Liver (tissue), 3 donors: ENCODE data around the gene SOX4.

ENCODE experiments used
- ATF3 ChIP-seq: IDR thresholded peaks from 2 replicates; pipeline ENCODE4 v1.6.1; 2016; ENCODE audit warnings: antibody characterized with exemption
- CTCF ChIP-seq: fragments of 150-350 bp; IDR thresholded peaks from 2 replicates; pipeline ENCODE4 v1.5.1; 2017; ENCODE audit warnings: improper control_type of control experiment, low read depth, low read length; ENCODE audit not compliant: missing input control
- EGR1 ChIP-seq, 2 donors: IDR thresholded peaks; 2 replicates each; pipeline ENCODE4 v1.6.1; 2016 to 2018; ENCODE audit warnings: antibody characterized with exemption in 2 of 2, low read depth in 2 of 2
- FOXA1 ChIP-seq: IDR thresholded peaks from 2 replicates; pipeline ENCODE4 v1.6.1; 2016; ENCODE audit warnings: antibody characterized with exemption
- GABPA ChIP-seq, 2 donors: IDR thresholded peaks in 1 of 2; conservative IDR thresholded peaks in 1 of 2; 2 replicates each; pipeline ENCODE4 v1.6.1; 2016; ENCODE audit warnings: antibody characterized with exemption in 2 of 2, mild to moderate bottlenecking in 1 of 2, moderate library complexity in 1 of 2
- HNF4G ChIP-seq: IDR thresholded peaks from 2 replicates; pipeline ENCODE4 v1.6.1; 2016; ENCODE audit warnings: antibody characterized with exemption
- JUND ChIP-seq, 2 donors: IDR thresholded peaks; 2 replicates each; pipeline ENCODE4 v1.6.1; 2016; ENCODE audit warnings: antibody characterized with exemption in 2 of 2
- MAX ChIP-seq: IDR thresholded peaks from 2 replicates; pipeline ENCODE4 v1.6.1; 2016; ENCODE audit warnings: antibody characterized with exemption
- NR2F2 ChIP-seq: IDR thresholded peaks from 2 replicates; pipeline ENCODE4 v1.6.1; 2016; ENCODE audit warnings: antibody characterized with exemption
- RAD21 ChIP-seq, 2 donors: IDR thresholded peaks; 2 replicates each; pipeline ENCODE4 v1.6.1; 2016; ENCODE audit warnings: antibody characterized with exemption in 2 of 2, mild to moderate bottlenecking in 2 of 2
- REST ChIP-seq: IDR thresholded peaks from 2 replicates; pipeline ENCODE4 v1.6.1; 2016; ENCODE audit warnings: antibody characterized with exemption, mild to moderate bottlenecking
- SP1 ChIP-seq: IDR thresholded peaks from 2 replicates; pipeline ENCODE4 v1.6.1; 2018; ENCODE audit warnings: antibody characterized with exemption, mild to moderate bottlenecking
- TAF1 ChIP-seq: conservative IDR thresholded peaks from 2 replicates; pipeline ENCODE4 v1.6.1; 2016; ENCODE audit warnings: antibody characterized with exemption, mild to moderate bottlenecking
- YY1 ChIP-seq: IDR thresholded peaks from 2 replicates; pipeline ENCODE4 v1.6.1; 2016; ENCODE audit warnings: antibody characterized with exemption, mild to moderate bottlenecking
- donor health status: healthy.
- donor health status: healthy.

- TF ChIP-seq REST (no peak), SP1 (no peak), YY1 (no peak), CTCF (no peak), JUND (IDR thresholded peaks at IDR 0.05) (no peak), MAX (no peak), RAD21 (IDR thresholded peaks at IDR 0.05) (no peak), HNF4G (no peak), FOXA1 (no peak), TAF1 (no peak), ATF3 (no peak), NR2F2 (no peak), EGR1 (IDR thresholded peaks at IDR 0.05; ENCODE audit: low read depth in 2 of 2) (no peak), GABPA (IDR thresholded peaks at IDR 0.05 in 1 of 2, conservative IDR thresholded peaks at IDR 0.05 in 1 of 2) (no peak)
Observed at GRCh38 chr6:21639316-21639715, 45.8 kb downstream of the SOX4 start.
